Epithelial cell of esophagus (primary cell): ENCODE results near the gene TRPM3.

ENCODE experiments used
- DNase-seq: peaks from one replicate; pipeline ENCODE4 v3.0.0; 2010; ENCODE audit warnings: low read depth
- H3K4me3 ChIP-seq: 2 replicates; pipeline ENCODE4 v1.5.1; 2011; ENCODE audit warnings: mild to moderate bottlenecking, low read length, control low read depth
- TF ChIP-seq, protein P1 (sequence below): IDR thresholded peaks from 2 replicates; pipeline ENCODE4 v1.5.1; 2011; ENCODE audit warnings: low read depth, mild to moderate bottlenecking, low read length, control low read depth, inconsistent platforms; ENCODE audit not compliant: insufficient read depth; ENCODE audit errors: missing control alignments

Gene TRPM3

DNA sequence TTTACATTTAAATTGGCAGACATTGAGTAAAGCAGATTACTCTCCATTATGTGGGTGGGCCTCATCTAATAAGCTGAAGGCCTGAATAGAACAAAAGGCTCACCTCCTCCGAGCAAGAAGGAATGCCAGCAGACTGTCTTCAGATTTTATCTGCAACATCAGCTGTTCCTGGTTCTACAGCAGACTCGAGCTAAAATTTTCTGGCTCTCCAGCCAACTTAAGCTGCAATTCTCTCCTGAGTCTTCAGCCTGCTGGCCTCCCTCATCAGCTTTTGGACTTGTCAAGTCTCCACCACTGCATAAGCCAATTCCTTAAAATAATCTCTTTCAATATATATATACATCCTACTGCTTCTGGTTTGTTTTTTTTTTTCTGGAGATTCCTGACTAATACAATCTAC is 12.5 kb downstream of the TRPM3 start:
- no peak overlapping the region for H3K4me3 ChIP-seq
- TF ChIP-seq, protein P1, sequence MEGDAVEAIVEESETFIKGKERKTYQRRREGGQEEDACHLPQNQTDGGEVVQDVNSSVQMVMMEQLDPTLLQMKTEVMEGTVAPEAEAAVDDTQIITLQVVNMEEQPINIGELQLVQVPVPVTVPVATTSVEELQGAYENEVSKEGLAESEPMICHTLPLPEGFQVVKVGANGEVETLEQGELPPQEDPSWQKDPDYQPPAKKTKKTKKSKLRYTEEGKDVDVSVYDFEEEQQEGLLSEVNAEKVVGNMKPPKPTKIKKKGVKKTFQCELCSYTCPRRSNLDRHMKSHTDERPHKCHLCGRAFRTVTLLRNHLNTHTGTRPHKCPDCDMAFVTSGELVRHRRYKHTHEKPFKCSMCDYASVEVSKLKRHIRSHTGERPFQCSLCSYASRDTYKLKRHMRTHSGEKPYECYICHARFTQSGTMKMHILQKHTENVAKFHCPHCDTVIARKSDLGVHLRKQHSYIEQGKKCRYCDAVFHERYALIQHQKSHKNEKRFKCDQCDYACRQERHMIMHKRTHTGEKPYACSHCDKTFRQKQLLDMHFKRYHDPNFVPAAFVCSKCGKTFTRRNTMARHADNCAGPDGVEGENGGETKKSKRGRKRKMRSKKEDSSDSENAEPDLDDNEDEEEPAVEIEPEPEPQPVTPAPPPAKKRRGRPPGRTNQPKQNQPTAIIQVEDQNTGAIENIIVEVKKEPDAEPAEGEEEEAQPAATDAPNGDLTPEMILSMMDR: no peak
- DNase-seq: no peak

DNA sequence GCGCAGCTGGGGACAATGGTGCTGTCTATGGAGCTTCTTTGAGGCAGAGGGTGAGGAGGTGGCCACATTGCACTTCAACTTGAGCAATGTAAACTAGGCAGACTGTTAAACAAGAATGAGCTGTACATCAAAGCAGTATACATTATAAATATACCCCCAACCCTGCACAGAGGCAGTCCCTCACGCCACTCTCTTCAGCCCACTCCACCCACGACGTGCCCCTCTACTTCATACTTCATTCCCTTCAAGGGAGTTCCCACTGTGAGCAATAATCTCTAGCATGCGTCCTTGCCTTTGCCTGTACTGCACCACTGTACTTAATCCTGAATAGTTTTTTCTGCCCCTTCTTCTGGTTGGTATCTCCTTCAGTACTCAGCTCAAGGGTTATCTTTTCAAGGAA is 14.4 kb downstream of the TRPM3 start:
- H3K4me3 ChIP-seq: no peak overlapping the region
- no peak for DNase-seq
- TF ChIP-seq, protein P1: no peak

DNA sequence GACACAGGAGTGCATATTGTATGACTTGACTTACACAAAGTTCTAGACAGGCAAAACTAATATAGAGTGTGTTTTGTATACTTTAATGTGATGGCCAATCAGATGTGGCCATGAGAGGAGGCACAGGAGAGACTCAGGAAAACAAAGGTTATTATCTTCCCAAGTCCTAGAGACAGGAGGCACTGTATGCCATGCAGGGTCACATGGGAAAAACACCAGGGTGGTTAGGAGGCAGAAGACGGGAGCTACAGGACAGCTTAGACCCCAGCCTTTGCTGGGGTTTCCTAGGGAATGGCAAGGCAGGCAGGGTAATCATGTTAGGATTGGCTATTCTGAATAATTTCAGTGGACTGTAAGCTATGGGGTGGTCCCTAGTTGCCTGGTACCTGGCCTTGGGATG is 16.2 kb downstream of the TRPM3 start:
- DNase-seq: no peak
- TF ChIP-seq, protein P1: no peak
- H3K4me3 ChIP-seq: no peak overlapping the region

DNA sequence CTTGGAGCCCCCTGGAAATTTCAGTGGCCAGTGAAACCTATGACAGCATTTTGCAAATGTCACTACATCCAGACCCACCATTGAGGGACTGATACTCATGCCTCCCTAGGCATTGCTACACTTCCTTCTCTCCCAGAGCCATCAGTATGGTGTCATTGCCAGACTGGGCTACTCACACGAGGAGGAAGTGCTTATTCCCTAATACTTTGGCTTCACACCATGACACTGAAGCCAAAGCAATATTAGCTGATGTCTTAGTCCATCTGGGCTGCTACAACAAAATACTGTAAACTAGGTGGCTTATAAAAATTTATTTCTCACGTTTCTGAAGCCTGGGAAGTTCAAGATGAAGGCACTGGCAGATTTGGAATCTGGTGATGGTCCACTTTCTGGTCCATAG is 22.6 kb downstream of the TRPM3 start:
- TF ChIP-seq, protein P1: no peak
- no peak overlapping the region for H3K4me3 ChIP-seq
- DNase-seq: no peak

DNA sequence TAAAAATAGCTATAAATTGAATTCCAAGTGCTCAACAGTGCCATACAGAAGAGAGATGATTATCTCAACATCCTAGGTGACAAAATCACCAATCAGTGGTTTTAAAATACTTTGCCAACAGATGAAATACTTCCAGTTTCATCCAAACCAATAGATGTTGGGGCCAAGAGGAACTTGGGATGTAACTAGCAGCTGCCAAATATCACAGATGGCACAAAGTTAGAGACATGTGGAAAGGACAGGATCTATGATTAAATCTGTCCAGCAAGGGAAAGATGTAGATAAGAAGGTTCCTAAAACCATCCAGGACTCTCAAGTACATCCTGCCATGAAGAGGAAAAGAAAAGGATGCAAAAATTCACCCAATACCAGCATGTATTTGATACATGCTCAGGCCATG is 23.8 kb downstream of the TRPM3 start:
- TF ChIP-seq, protein P1: no peak
- H3K4me3 ChIP-seq: no peak overlapping the region
- no peak for DNase-seq

DNA sequence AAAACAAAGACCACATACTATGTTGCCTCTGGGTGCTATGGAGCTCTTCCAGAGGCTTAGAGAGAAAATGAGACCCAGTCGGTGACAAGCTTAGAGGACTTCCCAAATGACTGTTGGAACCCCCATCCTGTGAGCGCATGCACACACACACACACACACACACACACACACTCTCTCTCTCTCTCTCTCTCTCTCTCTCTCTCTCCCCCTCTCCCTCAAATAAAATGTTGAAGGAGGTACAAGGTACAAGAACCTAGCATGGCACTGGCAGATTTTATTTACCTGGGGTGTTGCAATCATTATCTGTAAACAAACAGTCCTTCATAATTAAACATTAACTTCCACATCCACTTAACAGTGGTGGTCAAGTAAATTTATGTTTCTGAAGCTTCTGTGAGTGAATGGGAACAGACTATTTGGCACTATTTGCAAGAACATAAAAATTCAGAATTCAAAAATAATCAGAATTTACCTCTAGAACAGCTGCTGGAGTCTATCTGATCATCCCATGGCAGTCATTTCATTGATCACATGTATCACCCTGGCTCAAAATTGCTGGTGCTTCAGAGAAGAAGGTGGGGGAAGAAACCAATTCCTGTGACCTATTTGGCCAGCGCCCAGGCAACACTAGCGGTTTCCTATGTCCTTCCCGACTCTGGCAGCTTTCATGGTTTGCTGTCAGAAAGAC is 24.9 kb downstream of the TRPM3 start:
- TF ChIP-seq, protein P1: no peak
- H3K4me3 ChIP-seq: no peak overlapping the region
- DNase-seq: no peak

DNA sequence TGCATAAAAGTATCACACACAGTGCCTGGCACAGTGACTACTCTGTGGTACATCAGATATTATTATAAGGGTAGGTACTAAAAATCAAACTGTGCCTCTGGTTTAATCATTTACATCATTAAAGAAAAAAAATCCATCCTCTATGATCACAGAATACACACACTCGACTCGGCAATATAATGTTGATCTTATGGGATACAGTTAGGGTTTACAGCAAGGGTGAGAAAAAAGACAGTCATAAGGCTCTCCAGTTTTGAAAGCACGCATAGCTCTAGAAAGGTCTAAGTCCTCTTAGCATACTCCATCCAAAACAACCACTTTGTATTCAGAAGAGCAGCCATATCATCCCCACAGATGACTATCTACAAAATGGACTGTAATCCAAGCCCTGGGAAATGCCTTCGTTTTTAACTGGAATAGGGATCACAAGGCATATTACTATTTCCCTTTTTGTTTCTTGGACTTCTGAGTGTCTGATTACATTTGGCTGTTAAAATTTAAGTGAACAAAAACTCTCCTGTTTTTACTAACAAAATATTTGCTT is 26.6 kb downstream of the TRPM3 start:
- H3K4me3 ChIP-seq: no peak overlapping the region
- DNase-seq: no peak
- TF ChIP-seq, protein P1: no peak
